CD14-positive monocyte (primary cell): ENCODE results near the gene MYL3. TPM values are rescaled to one million over a fixed set of nuclear protein-coding genes. Genes with fewer than 3 reads are reported as not detected.

ENCODE experiments used
- DNase-seq, 3 donors: peaks; one replicate each; pipeline ENCODE4 v3.0.0-alpha.2; 2011 to 2022
- H2AFZ ChIP-seq: 2 replicates; pipeline ENCODE4 v1.6.0; 2012; ENCODE audit warnings: mild to moderate bottlenecking, low read depth, low read length, inconsistent platforms; ENCODE audit not compliant: insufficient read depth, poor library complexity, severe bottlenecking
- H3K27ac ChIP-seq, 2 donors: 1 replicate in 1 of 2; 2 replicates in 1 of 2; pipeline ENCODE4 v1.5.1; 2012 to 2013; ENCODE audit warnings: low read length in 2 of 2, control low read depth in 1 of 2, inconsistent platforms in 1 of 2, low read depth in 1 of 2, mild to moderate bottlenecking in 1 of 2
- H3K27me3 ChIP-seq, 2 donors: one replicate each; pipeline versions ENCODE4 v1.6.0 to v1.6.1; 2011 to 2013; ENCODE audit warnings: low read length in 2 of 2; ENCODE audit not compliant: control insufficient read depth in 2 of 2, insufficient read depth in 2 of 2
- H3K36me3 ChIP-seq, 2 donors: replicated peaks in 1 of 2; 1 replicate in 1 of 2; 2 replicates in 1 of 2; pipeline versions ENCODE4 v1.5.1 to v1.6.1; 2012 to 2013; ENCODE audit warnings: low read length in 2 of 2, control low read depth in 1 of 2, inconsistent platforms in 1 of 2, mild to moderate bottlenecking in 1 of 2; ENCODE audit not compliant: insufficient read depth in 2 of 2, control insufficient read depth in 1 of 2
- H3K4me1 ChIP-seq, 2 donors: 1 replicate in 1 of 2; 2 replicates in 1 of 2; pipeline versions ENCODE4 v1.5.1 to v1.6.1; 2012 to 2013; ENCODE audit warnings: low read length in 2 of 2, control low read depth in 1 of 2, inconsistent platforms in 1 of 2, mild to moderate bottlenecking in 1 of 2, moderate library complexity in 1 of 2; ENCODE audit not compliant: insufficient read depth in 2 of 2, control insufficient read depth in 1 of 2
- H3K4me2 ChIP-seq: replicated peaks from 2 replicates; pipeline ENCODE3; 2012; ENCODE audit warnings: low read length, moderate library complexity, mild to moderate bottlenecking; ENCODE audit not compliant: poor library complexity, severe bottlenecking; ENCODE audit errors: extremely low read depth
- H3K4me3 ChIP-seq, 3 experiments: fragments of 200-600 bp in 1 of 3; sonication (generic) in 1 of 3; replicated peaks in 1 of 3; 1 replicate in 2 of 3; 2 replicates in 1 of 3; pipeline ENCODE4 v1.5.1; 2011 to 2013; ENCODE audit warnings: low read length in 3 of 3, mild to moderate bottlenecking in 3 of 3, control low read depth in 2 of 3, low read depth in 2 of 3, inconsistent platforms in 1 of 3, moderate library complexity in 1 of 3
- H3K79me2 ChIP-seq: 2 replicates; pipeline ENCODE4 v1.6.0; 2012; ENCODE audit warnings: mild to moderate bottlenecking, control low read depth, inconsistent platforms, low read length, moderate library complexity; ENCODE audit not compliant: insufficient read depth
- H3K9ac ChIP-seq: 2 replicates; pipeline ENCODE4 v1.6.0; 2017; ENCODE audit warnings: low read length, mild to moderate bottlenecking; ENCODE audit not compliant: insufficient read depth, poor library complexity, severe bottlenecking
- H3K9me3 ChIP-seq, 2 donors: replicated peaks in 1 of 2; 1 replicate in 1 of 2; 2 replicates in 1 of 2; pipeline versions ENCODE4 v1.5.1 to v1.6.1; 2012 to 2013; ENCODE audit warnings: low read length in 2 of 2, control low read depth in 1 of 2; ENCODE audit not compliant: control insufficient read depth in 1 of 2, insufficient read depth in 1 of 2
- H4K20me1 ChIP-seq: 2 replicates; pipeline ENCODE4 v1.6.0; 2012; ENCODE audit warnings: mild to moderate bottlenecking, low read length, control low read depth, moderate library complexity; ENCODE audit not compliant: insufficient read depth
- H3K27ac Mint-ChIP-seq, 7 donors: one replicate each; pipeline ENCODE4 v1.8.0; 2020; ENCODE audit warnings: mild to moderate bottlenecking in 7 of 7, mixed read lengths in 7 of 7, moderate library complexity in 6 of 7, inconsistent platforms in 2 of 7
- H3K27me3 Mint-ChIP-seq, 3 donors: one replicate each; pipeline ENCODE4 v1.8.0; 2021 to 2022; ENCODE audit warnings: low read depth in 3 of 3, mild to moderate bottlenecking in 3 of 3, mixed read lengths in 3 of 3, moderate library complexity in 3 of 3, inconsistent platforms in 1 of 3
- H3K36me3 Mint-ChIP-seq, 2 donors: one replicate each; pipeline ENCODE4 v1.8.0; 2020; ENCODE audit warnings: mixed read lengths in 2 of 2, inconsistent platforms in 1 of 2, mild to moderate bottlenecking in 1 of 2
- H3K4me1 Mint-ChIP-seq: one replicate; pipeline ENCODE4 v1.8.0; 2020; ENCODE audit warnings: mild to moderate bottlenecking, mixed read lengths
- H3K4me3 Mint-ChIP-seq, 2 donors: one replicate each; pipeline ENCODE4 v1.8.0; 2020; ENCODE audit warnings: mild to moderate bottlenecking in 2 of 2, mixed read lengths in 2 of 2, moderate library complexity in 1 of 2
- H3K9me3 Mint-ChIP-seq, 7 donors: one replicate each; pipeline ENCODE4 v1.8.0; 2020 to 2022; ENCODE audit warnings: mixed read lengths in 7 of 7, mild to moderate bottlenecking in 6 of 7, moderate library complexity in 6 of 7, inconsistent platforms in 2 of 7
- CTCF ChIP-seq: fragments of 200-600 bp; IDR thresholded peaks from one replicate; pipeline ENCODE4 v1.8.0; 2022; ENCODE audit warnings: antibody characterized with exemption, mild to moderate bottlenecking
- WGBS: methylation state at CpG from one replicate; pipeline ENCODE4 v1.1.5; 2013; ENCODE audit warnings: missing lambda C conversion rate; ENCODE audit not compliant: insufficient coverage; 5-methylcytosine and 5-hydroxymethylcytosine counted together
- intact Hi-C, 2 donors: fragments of 100-400 bp; cut with micrococcal nuclease; formaldehyde crosslinking; loops; one replicate each; pipeline versions ENCODE4 v1.15.0 to v1.15.1; 2023
- polyA plus RNA-seq, 3 donors: library from polyadenylated mRNA; depleted of rRNA in 1 of 3; unstranded in 2 of 3; stranded (reverse) in 1 of 3; fragments of 300-500 nt in 2 of 3; fragments of >200 nt in 1 of 3; fragmentation: Illumina TruSeq in 2 of 3; gene quantifications; 1 replicate in 2 of 3; 2 replicates in 1 of 3; pipeline ENCODE4 v1.2.3, GENCODE V29; 2012 to 2021

Gene MYL3
- polyA plus RNA-seq, 3 donors = not detected

- H3K27ac ChIP-seq = no peak overlapping the region
- H3K27me3 Mint-ChIP-seq = peaks cover 5 to 15% (median 10%) of the 10 kb centered on the region in 3 donors
- H3K27ac Mint-ChIP-seq = peak overlapping the region in 2 of 7 donors; percentile 5
- peaks cover 14 to 16% of the 10 kb centered on the region in 2 donors for H3K4me1 ChIP-seq
- no peaks in the 10 kb centered on the region for H3K9me3 Mint-ChIP-seq
- no peak for DNase-seq
- WGBS = 83% methylated on average over 2 of the region's 7 CpGs
- H3K9ac ChIP-seq = no peak overlapping the region
- H3K9me3 ChIP-seq = no peaks in the 10 kb centered on the region
- no peak overlapping the region for H3K4me3 ChIP-seq
- no peak overlapping the region for H2AFZ ChIP-seq
- H3K79me2 ChIP-seq = no peaks in the 10 kb centered on the region
- H3K4me3 Mint-ChIP-seq = no peak overlapping the region
- no peaks in the 10 kb centered on the region for H4K20me1 ChIP-seq
- H3K36me3 ChIP-seq = no peaks in the 10 kb centered on the region
- intact Hi-C loops = loop anchor here (5.0 to 10.0 kb wide), 2 partner anchors 38 to 446 kb away; no protein-coding TSS in a partner anchor
- no peak overlapping the region for H3K4me2 ChIP-seq
- TF ChIP-seq CTCF = no peak
- H3K4me1 Mint-ChIP-seq = peaks cover 24% of the 10 kb centered on the region
- no peaks in the 10 kb centered on the region for H3K27me3 ChIP-seq
- H3K36me3 Mint-ChIP-seq = no peaks in the 10 kb centered on the region
Measured at GRCh38 chr3:46868948-46869347, 5.7 kb upstream of the MYL3 start.

- 94% methylated on average over 4 of the region's 8 CpGs for WGBS
- Mint-ChIP-seq H3K27ac (peak overlapping the region in 1 of 7 donors; percentile 30), H3K27me3 (peaks cover 5 to 12% (median 9%) of the 10 kb centered on the region in 3 donors), H3K36me3 (no peaks in the 10 kb centered on the region), H3K9me3 (no peaks in the 10 kb centered on the region), H3K4me1 (peaks cover 22% of the 10 kb centered on the region), H3K4me3 (no peak overlapping the region)
- H3K27ac ChIP-seq = no peak overlapping the region
- no peak overlapping the region for H3K4me2 ChIP-seq
- DNase-seq = no peak
- TF ChIP-seq CTCF = no peak
- no peaks in the 10 kb centered on the region for H3K9me3 ChIP-seq
- H3K9ac ChIP-seq = no peak overlapping the region
- H3K36me3 ChIP-seq = no peaks in the 10 kb centered on the region
- intact Hi-C loops = loop anchor here (5.0 to 10.0 kb wide), 2 partner anchors 39 to 447 kb away; no protein-coding TSS in a partner anchor
- H3K4me3 ChIP-seq = no peak overlapping the region
- no peaks in the 10 kb centered on the region for H4K20me1 ChIP-seq
- peaks cover 14 to 16% of the 10 kb centered on the region in 2 donors for H3K4me1 ChIP-seq
- no peaks in the 10 kb centered on the region for H3K79me2 ChIP-seq
- H2AFZ ChIP-seq = no peak overlapping the region
- no peaks in the 10 kb centered on the region for H3K27me3 ChIP-seq
Measured at GRCh38 chr3:46868287-46868686, 5.0 kb upstream of the MYL3 start.
